Transverse colon (tissue), 4 donors: ENCODE results near the gene FEM1A. TPM values are rescaled to one million over a fixed set of nuclear protein-coding genes. Genes with fewer than 3 reads are reported as not detected.
"Not testable (repeated sequence)": the region's sequence is repeated elsewhere in the genome, so short reads cannot be mapped to it uniquely, and the experiment has no call there.

Experiments
- DNase-seq: peaks from one replicate; pipeline ENCODE4 v3.0.0-alpha.2; 2019
- H3K27ac ChIP-seq, 4 donors: fragments of 200-600 bp; sonication (generic); 2 replicates each; pipeline ENCODE4 v1.5.1; 2016 to 2018; ENCODE audit warnings: inconsistent platforms in 4 of 4
- H3K27me3 ChIP-seq: fragments of 200-600 bp; sonication (generic); 2 replicates; pipeline ENCODE4 v1.5.1; 2017; ENCODE audit warnings: inconsistent platforms
- H3K36me3 ChIP-seq, 4 donors: fragments of 200-600 bp; sonication (generic); 2 replicates each; pipeline ENCODE4 v1.5.1; 2017 to 2019; ENCODE audit warnings: inconsistent platforms in 4 of 4
- H3K4me1 ChIP-seq, 4 donors: fragments of 200-600 bp; sonication (generic); 2 replicates each; pipeline ENCODE4 v1.5.1; 2017 to 2020; ENCODE audit warnings: inconsistent platforms in 4 of 4
- H3K4me3 ChIP-seq, 4 donors: fragments of 200-600 bp; sonication (generic); 1 replicate in 1 of 4; 2 replicates in 3 of 4; pipeline versions ENCODE4 v1.5.1 to v1.6.1; 2017 to 2019; ENCODE audit warnings: inconsistent platforms in 4 of 4
- H3K9me3 ChIP-seq, 2 donors: fragments of 200-600 bp; sonication (generic); 2 replicates each; pipeline ENCODE4 v1.5.1; 2017 to 2019; ENCODE audit warnings: inconsistent platforms in 2 of 2
- CTCF ChIP-seq, 5 experiments: fragments of 200-600 bp in 3 of 5; fragments of 450-650 bp in 2 of 5; sonication (generic) in 3 of 5; IDR thresholded peaks; 1 replicate in 2 of 5; 2 replicates in 3 of 5; pipeline ENCODE4 v1.5.1; 2016 to 2017; ENCODE audit warnings: antibody characterized with exemption in 5 of 5, inconsistent platforms in 3 of 5, mild to moderate bottlenecking in 2 of 5, moderate library complexity in 1 of 5
- EP300 ChIP-seq: sonication (generic); formaldehyde crosslinking; IDR thresholded peaks from one replicate; pipeline ENCODE4 v1.6.1; 2017; ENCODE audit warnings: antibody characterized with exemption, low read depth
- POLR2A ChIP-seq: fragments of 450-650 bp; IDR thresholded peaks from one replicate; pipeline ENCODE4 v1.6.1; 2016; ENCODE audit warnings: antibody characterized with exemption, mild to moderate bottlenecking, moderate library complexity
- POLR2AphosphoS5 ChIP-seq, 3 donors: sonication (generic); formaldehyde crosslinking; IDR thresholded peaks; one replicate each; pipeline ENCODE4 v1.6.1; 2016; ENCODE audit warnings: antibody characterized with exemption in 3 of 3
- WGBS, 2 donors: methylation state at CpG; one replicate each; pipeline ENCODE4 v1.1.5; 2018; ENCODE audit warnings: low coverage in 1 of 2; 5-methylcytosine and 5-hydroxymethylcytosine counted together
- in situ Hi-C, 4 donors: fragments of 200-750 bp; cut with MboI; loops; one replicate each; pipeline versions ENCODE4 v1.15.0 to v1.15.1; 2017; ENCODE audit warnings: low sequenced_read_pairs in 3 of 4, low pct_ligation_motif_present in 1 of 4, low pct_unique_long_range_greater_than_20kb in 1 of 4
- intact Hi-C: fragments of 100-400 bp; cut with DNase I; formaldehyde crosslinking; loops from one replicate; pipeline ENCODE4 v1.15.1; 2023; ENCODE audit warnings: low total_unique reads
- total RNA-seq, 4 donors: library from RNA; depleted of rRNA; stranded (reverse); fragments of >200 nt; gene quantifications; one replicate each; pipeline ENCODE4 v1.1.0, GENCODE V29; 2016

The FEM1A gene
- total RNA-seq, 4 donors from 2014 or later, result 13.3 to 63.5 (median 15.5) TPM

- no peaks in the 10 kb centered on the region for H3K27me3 ChIP-seq
- intact Hi-C loops (no loop called here), in situ Hi-C loops (loop anchor here in 1 of 4 donors (25.0 kb wide), 1 partner anchor 95 kb away; the partner anchor contains the start of genes ARRDC5 and UHRF1)
- no peak for TF ChIP-seq EP300
- no peak overlapping the region for H3K4me3 ChIP-seq
- H3K36me3 ChIP-seq, result no peaks in the 10 kb centered on the region
- no peak overlapping the region for H3K27ac ChIP-seq
- 89% methylated on average over 10 of the region's 32 CpGs; no CpG with 5 or more reads in 1 of the 2 donors for WGBS, 2 donors
- DNase-seq, result no peak
- H3K4me1 ChIP-seq, result peaks cover 0 to 17% (median 6%) of the 10 kb centered on the region in 4 donors
- no peaks in the 10 kb centered on the region for H3K9me3 ChIP-seq
Observed at GRCh38 chr19:4817467-4818277, 26.1 kb downstream of the FEM1A start.

GRCh38 chr19:4821265-4821664 lies 29.7 kb downstream of the FEM1A start:
- WGBS, 2 donors, result 69 to 98% methylated on average over 4 of the region's 4 CpGs
- DNase-seq, result no peak
- H3K36me3 ChIP-seq, result no peaks in the 10 kb centered on the region

GRCh38 chr19:4822354-4822753 lies 30.8 kb downstream of the FEM1A start:
- H3K27ac ChIP-seq, intact Hi-C loops, H3K4me1 ChIP-seq, H3K9me3 ChIP-seq, H3K36me3 ChIP-seq, H3K27me3 ChIP-seq, DNase-seq, H3K4me3 ChIP-seq: not testable (repeated sequence)
- in situ Hi-C loops, result loop anchor here in 1 of 4 donors (25.0 kb wide), 1 partner anchor 90 kb away; the partner anchor contains the start of genes ARRDC5 and UHRF1
- WGBS, 2 donors, result 99 to 100% methylated on average over 3 to 7 of the region's 7 CpGs

More at GRCh38 chr19:4821265-4821664, 29.7 kb downstream of the FEM1A start:
- intact Hi-C loops, result no loop called here
- H3K9me3 ChIP-seq, result no peaks in the 10 kb centered on the region
- H3K4me3 ChIP-seq, result no peak overlapping the region
- peaks cover 0 to under 1% (median 0%) of the 10 kb centered on the region in 4 donors for H3K4me1 ChIP-seq
- H3K27me3 ChIP-seq, result no peaks in the 10 kb centered on the region
- no peak for TF ChIP-seq POLR2AphosphoS5 (IDR thresholded peaks at IDR 0.05)
- TF ChIP-seq EP300, result no peak
- in situ Hi-C loops, result loop anchor here in 1 of 4 donors (25.0 kb wide), 1 partner anchor 91 kb away; the partner anchor contains the start of genes ARRDC5 and UHRF1
- no peak overlapping the region for H3K27ac ChIP-seq

- no peak overlapping the region for H3K4me3 ChIP-seq
- in situ Hi-C loops (loop anchor here in 1 of 4 donors (25.0 kb wide), 1 partner anchor 89 kb away; the partner anchor contains the start of genes ARRDC5 and UHRF1), intact Hi-C loops (no loop called here)
- DNase-seq, result no peak
- WGBS, 2 donors, result 45 to 80% methylated on average over 2 to 6 of the region's 6 CpGs
- no peaks in the 10 kb centered on the region for H3K9me3 ChIP-seq
- no peaks in the 10 kb centered on the region for H3K36me3 ChIP-seq
- H3K4me1 ChIP-seq, result peaks cover 0 to 11% (median 5%) of the 10 kb centered on the region in 4 donors
- no peaks in the 10 kb centered on the region for H3K27me3 ChIP-seq
- no peak overlapping the region for H3K27ac ChIP-seq
- TF ChIP-seq EP300 (no peak), POLR2A (no peak)
Observed at GRCh38 chr19:4823577-4823976, 32.0 kb downstream of the FEM1A start.

- intact Hi-C loops, result no loop called here
- Histone ChIP-seq H3K9me3 (no peaks in the 10 kb centered on the region), H3K27me3 (no peaks in the 10 kb centered on the region), H3K4me1 (peaks cover 15 to 46% (median 27%) of the 10 kb centered on the region in 4 donors), H3K27ac (peak overlapping the region; percentile 86 to 95 (median 93)), H3K4me3 (peak overlapping the region in 1 of 4 donors; percentile 28), H3K36me3 (no peaks in the 10 kb centered on the region)
- TF ChIP-seq POLR2AphosphoS5 (IDR thresholded peaks at IDR 0.05) (no peak), POLR2A (no peak), EP300 (no peak), CTCF (IDR thresholded peaks at IDR 0.05) (peak in 3 of 5 experiments; percentile 14 to 21 (median 16))
- WGBS, 2 donors, result 26 to 45% methylated on average over 7 to 16 of the region's 16 CpGs
- in situ Hi-C loops, result no loop called here
- DNase-seq, result peak; percentile 59
Observed at GRCh38 chr19:4829001-4829712, 37.6 kb downstream of the FEM1A start.
